C4-2B (cell line): ENCODE data around the gene BANF1.

Source experiments
- H3K27ac ChIP-seq: fragments of 450-650 bp; 2 replicates; pipeline ENCODE4 v1.5.1; 2017
- CTCF ChIP-seq: fragments of 450-650 bp; conservative IDR thresholded peaks from 2 replicates; pipeline ENCODE4 v1.5.1; 2017; ENCODE audit warnings: mild to moderate bottlenecking
- ZFX ChIP-seq: fragments of 450-650 bp; IDR thresholded peaks from 2 replicates; pipeline ENCODE4 v1.6.1; 2017

Gene BANF1

GRCh38 chr11:65979261-65979759, 23.0 kb upstream of the BANF1 start:
- TF ChIP-seq ZFX, result no peak
- TF ChIP-seq CTCF, result no peak
- no peak overlapping the region for H3K27ac ChIP-seq

GRCh38 chr11:65981101-65981740, 21.1 kb upstream of the BANF1 start:
- no peak overlapping the region for H3K27ac ChIP-seq

GRCh38 chr11:65981972-65982823, 20.1 kb upstream of the BANF1 start:
- no peak for TF ChIP-seq CTCF
- TF ChIP-seq ZFX, result no peak
- no peak overlapping the region for H3K27ac ChIP-seq

More at GRCh38 chr11:65981101-65981740, 21.1 kb upstream of the BANF1 start:
- TF ChIP-seq ZFX, result no peak
- no peak for TF ChIP-seq CTCF

GRCh38 chr11:65982824-65983588, 19.3 kb upstream of the BANF1 start:
- TF ChIP-seq ZFX (no peak), CTCF (no peak)

GRCh38 chr11:65983589-65983987, 18.7 kb upstream of the BANF1 start:
- TF ChIP-seq CTCF (no peak), ZFX (no peak)
- H3K27ac ChIP-seq, result no peak overlapping the region

More at GRCh38 chr11:65982824-65983588, 19.3 kb upstream of the BANF1 start:
- no peak overlapping the region for H3K27ac ChIP-seq

- H3K27ac ChIP-seq, result no peak overlapping the region
- TF ChIP-seq CTCF (no peak), ZFX (no peak)
Measured at GRCh38 chr11:65987336-65987735, 15.0 kb upstream of the BANF1 start.
